Effector memory CD8-positive, alpha-beta T cell (primary cell): ENCODE results near the gene ALK.

ENCODE experiments used
- ATAC-seq: fragments of 150-1000 bp; cut with Tn5 transposase; replicated peaks from 2 replicates; pipeline ENCODE4 v1.10.0; 2021; ENCODE audit warnings: mild to moderate bottlenecking, moderate library complexity
- DNase-seq, 3 experiments: peaks; one replicate each; pipeline ENCODE4 v3.0.0; 2021
- H3K27ac Mint-ChIP-seq, 2 donors: one replicate each; pipeline ENCODE4 v1.8.0; 2022; ENCODE audit warnings: mild to moderate bottlenecking in 2 of 2, mixed read lengths in 2 of 2, moderate library complexity in 2 of 2
- H3K27me3 Mint-ChIP-seq, 2 donors: one replicate each; pipeline ENCODE4 v1.8.0; 2022; ENCODE audit warnings: mixed read lengths in 2 of 2
- H3K36me3 Mint-ChIP-seq: one replicate; pipeline ENCODE4 v1.8.0; 2022; ENCODE audit warnings: mild to moderate bottlenecking, moderate library complexity, mixed read lengths; ENCODE audit not compliant: insufficient read depth
- H3K4me1 Mint-ChIP-seq, 2 donors: one replicate each; pipeline ENCODE4 v1.8.0; 2022; ENCODE audit warnings: low read depth in 2 of 2, mixed read lengths in 2 of 2
- H3K4me3 Mint-ChIP-seq, 2 donors: one replicate each; pipeline ENCODE4 v1.8.0; 2022; ENCODE audit warnings: mild to moderate bottlenecking in 2 of 2, mixed read lengths in 2 of 2, moderate library complexity in 2 of 2
- H3K9me3 Mint-ChIP-seq, 2 donors: one replicate each; pipeline ENCODE4 v1.8.0; 2022; ENCODE audit warnings: mixed read lengths in 2 of 2

Gene ALK

GRCh38 chr2:29502460-29502911 lies 418.9 kb downstream of the ALK start:
- ATAC-seq: no peak
- Mint-ChIP-seq H3K4me1 (no peaks in the 10 kb centered on the region), H3K9me3 (no peaks in the 10 kb centered on the region), H3K36me3 (no peaks in the 10 kb centered on the region), H3K4me3 (no peak overlapping the region), H3K27ac (no peak overlapping the region), H3K27me3 (peaks cover 23 to 37% of the 10 kb centered on the region in 2 donors)
- no peak for DNase-seq

GRCh38 chr2:29497375-29497774 lies 424.0 kb downstream of the ALK start:
- Mint-ChIP-seq H3K27ac (no peak overlapping the region), H3K4me1 (no peaks in the 10 kb centered on the region), H3K36me3 (no peaks in the 10 kb centered on the region), H3K27me3 (peaks cover 6% of the 10 kb centered on the region in 2 donors), H3K9me3 (no peaks in the 10 kb centered on the region), H3K4me3 (no peak overlapping the region)
- no peak for ATAC-seq
- no peak for DNase-seq

- Mint-ChIP-seq H3K4me3 (no peak overlapping the region), H3K27ac (no peak overlapping the region), H3K36me3 (no peaks in the 10 kb centered on the region), H3K4me1 (no peaks in the 10 kb centered on the region), H3K9me3 (no peaks in the 10 kb centered on the region), H3K27me3 (peaks cover 6% of the 10 kb centered on the region in 2 donors)
- DNase-seq (no peak), ATAC-seq (no peak)
These were observed 425.2 kb downstream of the ALK start for GRCh38 chr2:29496198-29496597.

GRCh38 chr2:29495536-29496060 lies 425.8 kb downstream of the ALK start:
- Mint-ChIP-seq H3K4me1 (no peaks in the 10 kb centered on the region), H3K27me3 (peaks cover 6% of the 10 kb centered on the region in 2 donors), H3K4me3 (no peak overlapping the region), H3K27ac (no peak overlapping the region), H3K36me3 (no peaks in the 10 kb centered on the region), H3K9me3 (no peaks in the 10 kb centered on the region)
- DNase-seq: no peak
- ATAC-seq: no peak

- Mint-ChIP-seq H3K27ac (no peak overlapping the region), H3K27me3 (peaks cover 6% of the 10 kb centered on the region in 2 donors), H3K4me3 (no peak overlapping the region), H3K4me1 (no peaks in the 10 kb centered on the region), H3K9me3 (no peaks in the 10 kb centered on the region), H3K36me3 (no peaks in the 10 kb centered on the region)
- ATAC-seq (no peak), DNase-seq (no peak)
These were observed 426.3 kb downstream of the ALK start for GRCh38 chr2:29495068-29495467.

- no peak overlapping the region for H3K4me3 Mint-ChIP-seq
- ATAC-seq: no peak
- no peak for DNase-seq
- H3K27ac Mint-ChIP-seq: no peak overlapping the region
- no peaks in the 10 kb centered on the region for H3K4me1 Mint-ChIP-seq
- H3K36me3 Mint-ChIP-seq: no peaks in the 10 kb centered on the region
- H3K27me3 Mint-ChIP-seq: peaks cover 13 to 14% of the 10 kb centered on the region in 2 donors
- no peaks in the 10 kb centered on the region for H3K9me3 Mint-ChIP-seq
These were observed 428.7 kb downstream of the ALK start for GRCh38 chr2:29492701-29493100.

- no peak for DNase-seq
- Mint-ChIP-seq H3K4me3 (no peak overlapping the region), H3K27me3 (peaks cover 25% of the 10 kb centered on the region in 2 donors), H3K27ac (no peak overlapping the region), H3K36me3 (no peaks in the 10 kb centered on the region), H3K9me3 (no peaks in the 10 kb centered on the region), H3K4me1 (no peaks in the 10 kb centered on the region)
- ATAC-seq: no peak
These were observed 431.3 kb downstream of the ALK start for GRCh38 chr2:29490045-29490444.

GRCh38 chr2:29489568-29489967 lies 431.8 kb downstream of the ALK start:
- Mint-ChIP-seq H3K27ac (no peak overlapping the region), H3K27me3 (peaks cover 25 to 28% of the 10 kb centered on the region in 2 donors), H3K9me3 (no peaks in the 10 kb centered on the region), H3K4me1 (no peaks in the 10 kb centered on the region), H3K36me3 (no peaks in the 10 kb centered on the region), H3K4me3 (no peak overlapping the region)
- ATAC-seq (no peak), DNase-seq (no peak)

GRCh38 chr2:29487967-29488555 lies 433.3 kb downstream of the ALK start:
- no peak for DNase-seq
- Mint-ChIP-seq H3K4me1 (no peaks in the 10 kb centered on the region), H3K27me3 (peaks cover 25 to 28% of the 10 kb centered on the region in 2 donors), H3K9me3 (no peaks in the 10 kb centered on the region), H3K4me3 (no peak overlapping the region), H3K27ac (no peak overlapping the region), H3K36me3 (no peaks in the 10 kb centered on the region)
- no peak for ATAC-seq

GRCh38 chr2:29485631-29486030 lies 435.8 kb downstream of the ALK start:
- peaks cover 38 to 40% of the 10 kb centered on the region in 2 donors for H3K27me3 Mint-ChIP-seq
- H3K27ac Mint-ChIP-seq: no peak overlapping the region
- H3K4me3 Mint-ChIP-seq: no peak overlapping the region
- no peaks in the 10 kb centered on the region for H3K9me3 Mint-ChIP-seq
- no peak for ATAC-seq
- DNase-seq: no peak
- H3K4me1 Mint-ChIP-seq: no peaks in the 10 kb centered on the region
- H3K36me3 Mint-ChIP-seq: no peaks in the 10 kb centered on the region

GRCh38 chr2:29485117-29485516 lies 436.3 kb downstream of the ALK start:
- H3K9me3 Mint-ChIP-seq: no peaks in the 10 kb centered on the region
- H3K27me3 Mint-ChIP-seq: peaks cover 38 to 46% of the 10 kb centered on the region in 2 donors
- DNase-seq: no peak
- no peaks in the 10 kb centered on the region for H3K36me3 Mint-ChIP-seq
- H3K4me1 Mint-ChIP-seq: no peaks in the 10 kb centered on the region
- no peak overlapping the region for H3K4me3 Mint-ChIP-seq
- H3K27ac Mint-ChIP-seq: no peak overlapping the region
- ATAC-seq: no peak

- DNase-seq (no peak), ATAC-seq (no peak)
- no peaks in the 10 kb centered on the region for H3K36me3 Mint-ChIP-seq
- H3K9me3 Mint-ChIP-seq: no peaks in the 10 kb centered on the region
- H3K4me3 Mint-ChIP-seq: no peak overlapping the region
- H3K4me1 Mint-ChIP-seq: no peaks in the 10 kb centered on the region
- peaks cover 49 to 57% of the 10 kb centered on the region in 2 donors for H3K27me3 Mint-ChIP-seq
- no peak overlapping the region for H3K27ac Mint-ChIP-seq
These were observed 438.5 kb downstream of the ALK start for GRCh38 chr2:29482867-29483266.

- H3K36me3 Mint-ChIP-seq: no peaks in the 10 kb centered on the region
- H3K27me3 Mint-ChIP-seq: peaks cover 47 to 63% of the 10 kb centered on the region in 2 donors
- H3K4me3 Mint-ChIP-seq: no peak overlapping the region
- H3K4me1 Mint-ChIP-seq: no peaks in the 10 kb centered on the region
- no peak for ATAC-seq
- no peak overlapping the region for H3K27ac Mint-ChIP-seq
- no peaks in the 10 kb centered on the region for H3K9me3 Mint-ChIP-seq
- DNase-seq: no peak
These were observed 439.0 kb downstream of the ALK start for GRCh38 chr2:29482348-29482747.

GRCh38 chr2:29481313-29481712 lies 440.1 kb downstream of the ALK start:
- Mint-ChIP-seq H3K27ac (no peak overlapping the region), H3K4me1 (no peaks in the 10 kb centered on the region), H3K9me3 (no peaks in the 10 kb centered on the region)

More at GRCh38 chr2:29481313-29481712, 440.1 kb downstream of the ALK start:
- H3K4me3 Mint-ChIP-seq: no peak overlapping the region
- no peaks in the 10 kb centered on the region for H3K36me3 Mint-ChIP-seq
- DNase-seq (no peak), ATAC-seq (no peak)
- H3K27me3 Mint-ChIP-seq: peaks cover 52 to 65% of the 10 kb centered on the region in 2 donors
